Adipose tissue (tissue), 3 donors: ENCODE results near the gene ACOT13. TPM values are rescaled to one million over a fixed set of nuclear protein-coding genes. Genes with fewer than 3 reads are reported as not detected.
"Not testable (repeated sequence)": the region's sequence is repeated elsewhere in the genome, so short reads cannot be mapped to it uniquely, and the experiment has no call there.

ENCODE experiments used
- H3K27ac ChIP-seq: one replicate; pipeline ENCODE4 v1.5.1; 2013; ENCODE audit warnings: low read depth, low read length
- WGBS, 3 donors: extraction: QIAGEN DNeasy Blood & Tissue Kit; methylation state at CpG; one replicate each; pipeline ENCODE4 v1.1.7; 2013; 5-methylcytosine and 5-hydroxymethylcytosine counted together
- polyA plus RNA-seq, 3 donors: library from polyadenylated mRNA; stranded (reverse); fragments of 200-250 nt; gene quantifications; one replicate each; pipeline ENCODE4 v1.2.3, GENCODE V29; 2013
- donor health status: healthy with polysubstance abuse.
- donor health status: Bipolar disorder and iron deficiency.
- donor health status: healthy.

ACOT13 gene
- polyA plus RNA-seq, 3 donors, result 7.1 to 9.4 (median 7.2) TPM

DNA sequence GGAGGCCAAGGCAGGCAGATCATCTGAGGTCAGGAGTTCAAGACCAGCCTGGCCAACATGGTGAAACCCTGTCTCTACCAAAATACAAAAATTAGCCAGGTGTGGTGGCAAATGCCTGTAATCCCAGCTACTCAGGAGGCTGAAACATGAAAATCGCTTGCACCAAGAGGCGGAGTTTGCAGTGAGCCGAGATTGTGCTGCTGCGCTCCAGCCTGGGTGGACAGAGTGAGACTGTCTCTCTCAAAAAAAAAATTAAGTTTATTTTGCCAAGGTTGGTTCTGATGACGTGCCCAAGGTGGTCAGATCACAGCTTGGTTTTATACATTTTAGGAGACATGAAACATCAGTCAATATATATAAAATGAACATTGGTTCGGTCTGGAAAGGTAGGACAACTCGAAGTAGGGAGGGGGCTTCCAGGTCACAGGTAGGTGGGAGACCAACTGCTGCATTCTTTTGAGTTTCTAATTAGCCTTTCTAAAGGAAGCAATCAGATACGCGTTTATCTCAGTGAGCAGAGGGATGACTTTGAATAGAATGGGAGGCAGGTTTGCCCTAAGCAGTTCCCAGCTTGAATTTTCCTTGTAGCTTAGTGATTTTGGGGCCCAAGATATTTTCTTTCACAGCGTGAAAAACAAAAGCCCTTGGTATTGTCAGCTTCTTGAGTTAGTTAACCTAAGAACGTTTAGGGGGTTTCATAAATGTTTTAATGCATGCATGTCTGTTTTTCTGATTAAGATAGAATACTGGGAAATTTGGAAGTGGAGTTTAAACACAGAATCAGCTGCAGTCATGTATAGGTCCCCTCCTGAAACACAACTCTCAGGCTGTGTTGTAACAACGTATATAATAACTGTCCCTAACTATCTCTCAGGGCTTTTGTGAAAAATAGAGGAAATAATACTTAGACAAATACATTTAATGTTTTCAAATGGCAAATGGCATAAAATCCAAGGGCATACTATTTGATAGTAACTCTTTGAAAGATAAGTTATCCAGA lies 16.7 kb downstream of the ACOT13 start:
- WGBS, 3 donors, result 74 to 80% (median 77%) methylated on average over 12 of the region's 12 CpGs
- H3K27ac ChIP-seq, result no peak overlapping the region

DNA sequence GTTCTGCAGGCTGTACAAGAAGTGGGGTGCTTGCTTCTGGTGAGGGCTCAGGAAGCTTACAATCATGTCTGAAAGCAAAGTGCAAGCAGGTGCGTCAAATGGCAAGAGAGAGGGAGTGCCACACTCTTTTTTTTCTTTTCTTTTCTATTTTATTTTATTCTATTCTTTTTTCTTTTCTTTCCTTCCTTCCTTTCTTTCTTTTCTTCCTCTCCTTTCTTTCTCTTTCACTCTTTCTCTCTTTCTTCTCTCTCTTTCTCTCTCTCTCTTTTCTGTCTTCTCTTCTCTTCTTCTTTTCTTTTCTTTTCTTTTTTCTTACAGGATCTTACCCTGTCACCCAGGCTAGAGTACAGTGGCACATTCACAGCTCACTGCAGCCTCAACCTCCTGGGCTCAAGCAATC lies 19.5 kb downstream of the ACOT13 start:
- no peak overlapping the region for H3K27ac ChIP-seq
- 94 to 100% (median 94%) methylated on average over 1 of the region's 1 CpG for WGBS, 3 donors

DNA sequence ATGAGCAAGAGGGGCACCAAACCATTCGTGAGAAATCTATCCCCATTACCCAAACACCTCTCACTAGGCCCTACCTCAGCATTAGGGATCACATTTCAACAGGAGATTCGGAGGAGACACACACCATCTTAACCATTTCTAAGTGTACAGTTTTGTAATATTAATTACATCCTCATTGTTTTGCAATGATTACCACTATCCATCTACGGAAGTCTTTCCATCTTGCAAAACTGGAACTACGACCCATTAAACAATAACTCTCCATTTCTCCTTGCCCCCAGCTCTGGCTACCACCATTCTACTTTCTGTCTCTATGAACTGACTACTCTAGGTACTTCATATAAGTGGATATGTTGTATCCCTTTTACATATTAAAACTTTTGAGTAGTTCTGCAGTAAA lies 20.1 kb downstream of the ACOT13 start:
- 63 to 88% (median 67%) methylated on average over 4 of the region's 4 CpGs for WGBS, 3 donors

DNA sequence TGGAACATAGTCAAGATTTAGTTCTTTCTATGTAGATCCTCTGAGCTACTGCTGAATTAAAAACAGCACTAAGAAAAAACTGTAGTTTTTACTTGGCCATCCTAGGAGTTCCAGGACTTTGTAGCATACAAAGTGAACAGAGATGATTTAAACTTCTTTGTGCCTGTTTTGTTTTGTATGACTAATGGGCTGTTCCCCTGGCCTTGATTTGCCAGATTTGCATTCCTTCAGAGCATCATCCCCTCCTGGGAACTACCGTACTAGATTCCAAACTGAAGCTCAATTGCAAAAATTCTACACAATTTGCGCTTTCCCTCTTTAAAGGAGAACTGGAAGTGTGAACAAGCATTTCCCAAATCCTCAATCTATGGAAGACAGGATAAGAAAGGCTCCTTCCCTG lies 23.1 kb downstream of the ACOT13 start:
- WGBS, 3 donors, result 65 to 86% (median 70%) methylated on average over 2 of the region's 2 CpGs
- no peak overlapping the region for H3K27ac ChIP-seq

More for the DNA sequence above, 20.1 kb downstream of the ACOT13 start:
- no peak overlapping the region for H3K27ac ChIP-seq

DNA sequence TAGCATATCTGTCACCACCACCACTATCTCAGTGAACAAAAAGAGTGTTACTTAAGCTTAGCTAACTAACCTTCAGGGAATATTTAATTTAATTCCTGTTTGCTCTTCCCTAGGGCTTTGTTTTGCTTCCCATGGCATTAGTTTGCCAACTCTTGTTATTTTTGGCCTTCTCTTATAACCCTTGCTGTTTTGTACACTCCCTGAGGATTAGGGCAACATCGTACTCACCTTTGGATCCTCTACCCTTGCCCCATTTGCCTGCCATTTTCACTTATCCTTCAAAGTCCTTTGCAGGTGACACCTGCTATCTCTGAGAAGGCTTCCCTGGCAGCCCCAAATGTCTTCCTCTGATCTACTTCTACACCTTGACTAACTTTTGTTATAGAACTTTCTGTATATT lies 23.7 kb downstream of the ACOT13 start:
- 42 to 67% (median 47%) methylated on average over 1 of the region's 1 CpG for WGBS, 3 donors
- H3K27ac ChIP-seq, result no peak overlapping the region

DNA sequence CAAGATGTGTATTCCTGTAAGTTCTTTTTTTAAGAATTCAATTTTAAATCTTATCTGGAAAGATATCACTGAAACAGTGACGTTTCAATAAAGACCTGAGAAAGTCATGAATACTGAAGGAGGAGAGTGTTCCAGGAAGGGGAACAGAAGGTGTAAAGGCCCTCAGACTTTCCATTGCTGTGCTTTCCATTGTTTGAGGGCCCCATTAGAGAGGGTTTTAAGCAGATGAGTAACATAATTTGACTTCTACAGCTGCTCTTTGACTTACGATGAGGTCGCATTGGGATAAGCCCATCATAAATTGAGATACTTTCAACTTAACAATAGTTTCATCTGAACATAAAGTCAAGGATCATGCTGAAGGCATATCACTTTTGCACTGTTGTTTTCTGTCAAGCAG lies 24.7 kb downstream of the ACOT13 start:
- no peak overlapping the region for H3K27ac ChIP-seq
- 75 to 88% (median 84%) methylated on average over 3 of the region's 3 CpGs for WGBS, 3 donors

DNA sequence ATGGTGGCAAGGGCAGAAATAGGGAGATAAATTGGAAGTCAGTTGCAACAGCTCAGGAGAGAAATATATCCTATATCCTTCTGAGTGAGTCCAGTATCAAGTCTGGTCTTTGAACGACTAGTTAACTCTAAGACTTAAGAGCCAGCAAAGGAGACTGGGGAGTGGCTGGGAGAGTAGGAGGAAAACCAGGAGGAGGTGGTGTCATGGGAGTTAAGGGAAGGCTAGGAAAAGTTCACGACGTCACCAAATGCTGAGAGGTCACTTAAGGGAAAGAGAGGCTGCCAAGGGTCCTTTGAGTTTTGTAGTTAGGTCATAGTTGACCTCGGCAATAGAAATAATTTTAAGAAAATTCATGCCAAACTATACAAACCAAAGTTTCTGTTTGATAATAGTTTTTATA lies 25.1 kb downstream of the ACOT13 start:
- WGBS, 3 donors, result 55 to 74% (median 61%) methylated on average over 4 of the region's 4 CpGs
- no peak overlapping the region for H3K27ac ChIP-seq

DNA sequence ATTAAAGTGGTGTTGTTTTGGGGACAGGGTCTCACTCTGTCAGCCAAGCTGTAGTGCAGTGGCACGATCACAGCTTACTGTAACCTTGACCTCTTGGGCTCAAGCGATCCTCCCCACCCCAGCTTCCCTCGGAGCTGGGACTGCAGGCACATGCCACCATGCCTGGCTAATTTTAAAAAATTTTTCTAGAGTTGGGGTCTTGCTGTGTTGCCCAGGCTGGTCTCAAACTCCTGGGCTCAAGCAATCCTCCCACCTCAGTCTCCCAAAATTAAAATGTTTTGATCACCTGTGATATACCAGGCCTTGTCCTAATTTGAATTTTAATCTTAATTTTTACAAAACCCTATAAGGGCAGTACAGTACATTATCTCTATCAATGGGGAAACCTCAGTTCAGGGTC lies 25.5 kb downstream of the ACOT13 start:
- no peak overlapping the region for H3K27ac ChIP-seq
- 67 to 77% (median 74%) methylated on average over 3 of the region's 3 CpGs for WGBS, 3 donors

DNA sequence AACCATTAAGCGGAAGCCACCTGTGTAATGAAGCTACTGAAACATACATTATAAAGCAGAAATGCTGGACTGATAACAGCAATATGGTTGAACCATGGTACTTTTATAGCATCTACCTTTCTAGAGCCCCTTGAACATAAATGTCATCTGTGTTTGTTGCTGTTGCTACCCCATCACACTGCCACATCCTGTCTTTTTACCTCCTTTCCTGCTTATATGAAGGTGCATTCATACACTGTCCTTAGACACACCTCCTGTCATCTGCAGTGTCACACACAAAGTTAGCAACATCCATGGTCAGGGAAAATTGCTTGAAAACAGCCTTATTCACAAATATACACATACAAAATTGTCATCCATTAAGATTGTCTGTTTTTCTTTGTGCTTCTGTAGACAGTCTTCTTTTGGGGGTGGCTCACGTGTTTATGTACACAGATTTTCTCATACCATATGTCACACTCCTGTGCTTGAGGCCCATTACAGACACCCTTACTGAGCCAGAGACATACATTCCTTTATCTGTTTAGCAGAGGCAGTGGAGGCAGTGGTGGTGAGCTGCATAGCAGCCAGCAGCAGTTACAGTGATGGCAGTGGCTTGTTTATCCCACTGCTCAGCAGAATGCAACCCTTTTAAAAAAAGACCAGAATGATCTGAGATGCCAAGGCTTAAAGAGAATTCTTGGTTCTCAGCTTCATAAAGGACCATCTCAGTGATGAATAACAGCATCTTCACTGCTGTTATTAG lies 26.1 kb downstream of the ACOT13 start:
- H3K27ac ChIP-seq, result no peak overlapping the region
- 88 to 91% (median 90%) methylated on average over 2 of the region's 2 CpGs for WGBS, 3 donors

DNA sequence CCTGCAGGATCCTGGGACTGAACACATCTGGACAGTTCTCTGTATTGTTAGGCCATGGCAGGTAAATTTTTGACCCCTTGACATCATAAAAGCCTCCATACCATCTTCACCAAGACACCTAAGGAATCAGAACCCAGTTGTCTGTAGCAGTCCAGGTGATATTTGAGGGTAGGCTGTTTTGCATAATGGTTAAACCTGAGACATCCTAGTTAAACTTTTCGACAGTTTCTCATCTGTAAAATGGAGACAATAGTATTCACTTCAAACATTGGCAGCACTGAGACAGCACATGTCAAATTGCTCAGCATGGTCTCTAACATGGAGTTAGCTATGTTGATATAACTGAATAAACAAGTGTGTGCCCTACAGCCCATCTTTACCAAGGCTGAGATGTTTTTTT lies 27.3 kb downstream of the ACOT13 start:
- no peak overlapping the region for H3K27ac ChIP-seq
- WGBS, 3 donors, result 83 to 91% (median 87%) methylated on average over 1 of the region's 1 CpG

DNA sequence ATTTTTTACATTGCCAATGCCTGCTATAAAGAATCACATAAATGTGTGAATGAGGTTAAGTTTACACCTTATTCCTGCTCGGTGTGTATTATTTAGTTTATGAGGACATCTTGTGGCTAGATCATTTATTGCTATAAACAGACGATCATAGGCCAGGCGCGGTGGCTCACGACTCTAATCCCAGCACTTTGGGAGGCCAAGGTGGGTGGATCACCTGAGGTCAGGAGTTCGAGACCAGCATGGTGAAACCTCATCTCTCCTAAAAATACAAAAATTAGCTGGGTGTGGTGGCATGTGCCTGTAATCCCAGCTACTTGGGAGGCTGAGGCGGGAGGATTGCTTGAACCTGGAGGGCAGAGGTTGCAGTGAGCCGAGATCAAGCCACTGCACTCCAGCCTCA lies 28.8 kb downstream of the ACOT13 start:
- H3K27ac ChIP-seq, result not testable (repeated sequence)
- 29 to 30% (median 30%) methylated on average over 8 of the region's 8 CpGs for WGBS, 3 donors

DNA sequence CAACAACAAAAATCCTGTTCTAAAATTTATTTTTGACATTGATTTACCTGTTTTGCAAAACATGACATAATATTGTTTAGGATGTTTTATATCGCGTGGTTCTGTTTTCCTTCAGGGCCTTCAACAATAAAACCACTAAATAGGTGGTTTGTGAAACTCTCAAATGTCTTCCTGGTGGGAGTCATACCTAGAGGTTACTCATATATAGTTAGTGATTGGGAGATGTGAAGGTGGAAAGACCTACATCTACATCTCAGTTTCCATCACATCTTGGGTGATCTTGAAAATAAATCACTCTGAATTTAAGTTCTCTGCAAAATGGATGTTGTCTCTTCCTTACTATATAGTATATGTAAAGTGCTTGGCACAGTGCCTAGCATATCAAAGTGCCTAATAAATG lies 29.2 kb downstream of the ACOT13 start:
- no peak overlapping the region for H3K27ac ChIP-seq
- WGBS, 3 donors, result 90 to 91% (median 91%) methylated on average over 2 of the region's 2 CpGs

DNA sequence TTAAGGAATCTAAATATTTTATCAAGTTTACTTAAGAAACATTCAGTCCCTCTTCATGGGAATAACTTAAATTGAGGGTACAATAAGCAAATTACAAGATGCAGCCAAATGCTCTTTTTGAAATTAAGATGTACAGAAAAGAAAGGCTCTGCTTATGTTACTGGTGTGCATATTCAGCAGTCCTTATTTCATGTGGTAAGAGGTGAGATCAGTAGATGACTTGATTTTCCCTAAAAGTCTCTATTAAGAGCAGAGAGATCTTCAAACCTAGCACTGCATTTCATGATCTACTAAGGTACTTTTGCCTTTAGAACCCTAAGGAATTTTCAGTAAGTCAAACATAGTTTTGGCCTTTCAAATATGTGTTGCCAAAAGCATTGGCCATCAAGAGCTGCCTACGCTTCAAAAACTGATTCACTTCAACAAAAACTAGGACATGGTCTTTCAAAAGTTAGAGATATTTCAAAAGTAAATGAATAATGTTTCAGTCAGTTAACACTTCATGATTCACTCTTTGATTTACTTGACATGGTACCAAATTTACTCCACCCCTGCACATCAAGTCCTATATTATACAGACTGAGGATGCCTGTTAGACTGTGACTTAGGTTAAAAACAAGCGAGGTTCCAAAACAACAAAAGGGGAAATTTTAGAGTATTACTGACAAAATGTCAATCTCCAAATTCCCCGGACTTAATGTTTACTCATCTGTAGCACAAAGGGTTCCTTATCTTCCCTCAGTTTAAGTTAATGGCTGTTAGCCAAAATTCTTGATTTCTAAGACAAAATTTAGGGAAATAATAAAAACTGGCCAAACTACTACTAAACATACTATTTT lies 32.9 kb downstream of the ACOT13 start:
- no peak overlapping the region for H3K27ac ChIP-seq
- 36 to 76% (median 70%) methylated on average over 3 of the region's 3 CpGs for WGBS, 3 donors

DNA sequence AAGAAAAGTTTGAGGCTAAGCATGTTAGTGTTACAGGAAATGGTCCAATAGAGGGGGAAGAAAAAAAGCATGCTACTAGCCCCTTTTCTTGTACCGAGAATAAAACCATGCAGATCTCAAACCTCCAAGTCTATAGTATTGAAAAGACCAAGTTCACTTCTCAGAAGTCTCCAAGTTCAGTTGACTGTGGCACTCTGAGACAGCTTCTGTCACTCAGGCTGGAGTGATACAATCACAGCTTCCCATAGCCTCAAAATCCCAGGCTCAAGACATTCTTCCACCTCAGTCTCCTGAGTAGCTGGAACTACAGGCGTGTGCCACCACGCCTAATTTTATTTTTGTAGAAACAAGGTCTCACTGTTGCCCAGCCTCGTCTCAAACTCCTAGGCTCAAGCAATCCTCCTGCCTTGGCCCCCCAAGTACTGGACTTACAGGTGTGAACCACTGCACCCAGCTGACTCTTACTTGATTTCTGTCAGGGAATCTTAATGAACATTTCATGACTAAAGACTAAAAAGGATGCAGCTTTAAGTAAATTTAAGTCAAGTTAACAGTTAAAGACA lies 35.9 kb downstream of the ACOT13 start:
- H3K27ac ChIP-seq, result no peak overlapping the region
- WGBS, 3 donors, result 69 to 87% (median 71%) methylated on average over 4 of the region's 4 CpGs

DNA sequence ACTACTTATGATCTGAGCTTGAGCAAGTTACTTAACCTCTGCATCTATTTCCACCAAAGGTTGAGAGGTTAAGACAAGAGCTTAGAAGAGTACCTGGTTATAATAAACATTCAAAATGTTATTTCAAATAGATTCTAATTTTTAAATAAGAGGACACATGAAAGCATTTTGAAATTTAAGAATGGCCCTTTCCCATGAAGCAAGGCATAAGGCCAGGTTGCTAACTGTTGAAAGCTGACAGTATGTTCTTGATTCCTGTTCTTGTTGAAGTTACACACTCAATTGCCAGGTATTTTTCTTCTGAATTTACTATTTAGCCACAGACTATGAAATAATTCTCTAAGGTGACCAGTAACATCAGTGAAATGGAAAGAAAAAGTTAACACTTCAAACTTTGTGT lies 37.6 kb downstream of the ACOT13 start:
- H3K27ac ChIP-seq, result no peak overlapping the region

DNA sequence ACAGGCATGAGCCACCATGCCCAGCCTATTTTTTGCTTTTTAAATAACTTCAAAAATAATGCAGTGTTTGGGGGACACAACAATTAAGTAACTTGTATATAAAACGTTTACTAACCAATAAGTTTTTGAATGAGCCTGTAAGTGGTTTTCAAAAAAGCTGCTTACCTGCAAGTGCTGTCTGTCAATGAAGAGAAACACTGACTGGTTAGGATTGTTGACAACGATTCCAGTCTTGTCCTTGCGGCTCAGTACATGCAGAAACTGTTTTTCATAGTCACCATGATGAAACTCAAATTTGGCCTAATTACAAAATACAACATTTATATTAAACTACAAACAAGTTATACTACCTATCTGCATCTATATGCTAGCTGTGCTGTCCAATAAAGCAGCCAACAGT lies 41.7 kb downstream of the ACOT13 start:
- H3K27ac ChIP-seq, result no peak overlapping the region
- 73 to 88% (median 79%) methylated on average over 3 of the region's 3 CpGs for WGBS, 3 donors

DNA sequence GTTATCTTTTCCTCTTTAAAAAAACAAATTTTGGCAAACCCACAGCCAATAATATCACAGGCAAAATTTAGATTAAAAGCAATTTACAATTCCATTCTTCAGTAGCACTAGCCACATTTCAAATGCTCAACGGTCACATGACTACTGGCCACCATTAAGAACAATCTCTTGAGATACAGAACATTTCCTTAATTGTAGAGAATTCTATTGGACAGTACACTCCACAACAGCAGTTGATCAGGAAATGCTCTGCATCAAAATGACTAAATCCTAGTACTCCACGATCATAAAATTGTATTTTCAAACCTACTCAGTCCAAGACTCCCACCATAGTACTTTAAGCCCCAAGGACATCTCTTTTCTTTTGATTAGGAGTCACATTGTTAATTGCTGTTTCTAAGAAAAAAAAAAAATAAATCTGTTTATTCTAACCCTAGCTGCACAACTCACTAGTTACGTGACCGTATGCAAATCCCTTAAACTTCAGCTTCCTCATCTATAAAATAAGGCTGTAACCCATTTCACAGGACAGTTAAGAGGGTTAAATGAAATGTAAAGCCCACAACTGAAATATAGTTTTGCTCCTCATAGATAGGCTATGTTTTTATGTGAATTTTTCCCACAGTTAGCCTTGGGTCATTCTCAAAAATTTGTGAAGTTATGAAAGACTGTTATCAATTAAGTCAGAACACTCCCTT lies 42.3 kb downstream of the ACOT13 start:
- no peak overlapping the region for H3K27ac ChIP-seq
- WGBS, 3 donors, result 80 to 86% (median 81%) methylated on average over 4 of the region's 4 CpGs
